GM21723 (cell line): Measurements from ENCODE around the gene DES.

Experiments used
- ATAC-seq: cut with Tn5 transposase; IDR thresholded peaks from one replicate; pipeline ENCODE4 v1.9.1; 2021; ENCODE audit warnings: mild to moderate bottlenecking, moderate library complexity; ENCODE audit not compliant: unreplicated experiment

The DES gene

DNA sequence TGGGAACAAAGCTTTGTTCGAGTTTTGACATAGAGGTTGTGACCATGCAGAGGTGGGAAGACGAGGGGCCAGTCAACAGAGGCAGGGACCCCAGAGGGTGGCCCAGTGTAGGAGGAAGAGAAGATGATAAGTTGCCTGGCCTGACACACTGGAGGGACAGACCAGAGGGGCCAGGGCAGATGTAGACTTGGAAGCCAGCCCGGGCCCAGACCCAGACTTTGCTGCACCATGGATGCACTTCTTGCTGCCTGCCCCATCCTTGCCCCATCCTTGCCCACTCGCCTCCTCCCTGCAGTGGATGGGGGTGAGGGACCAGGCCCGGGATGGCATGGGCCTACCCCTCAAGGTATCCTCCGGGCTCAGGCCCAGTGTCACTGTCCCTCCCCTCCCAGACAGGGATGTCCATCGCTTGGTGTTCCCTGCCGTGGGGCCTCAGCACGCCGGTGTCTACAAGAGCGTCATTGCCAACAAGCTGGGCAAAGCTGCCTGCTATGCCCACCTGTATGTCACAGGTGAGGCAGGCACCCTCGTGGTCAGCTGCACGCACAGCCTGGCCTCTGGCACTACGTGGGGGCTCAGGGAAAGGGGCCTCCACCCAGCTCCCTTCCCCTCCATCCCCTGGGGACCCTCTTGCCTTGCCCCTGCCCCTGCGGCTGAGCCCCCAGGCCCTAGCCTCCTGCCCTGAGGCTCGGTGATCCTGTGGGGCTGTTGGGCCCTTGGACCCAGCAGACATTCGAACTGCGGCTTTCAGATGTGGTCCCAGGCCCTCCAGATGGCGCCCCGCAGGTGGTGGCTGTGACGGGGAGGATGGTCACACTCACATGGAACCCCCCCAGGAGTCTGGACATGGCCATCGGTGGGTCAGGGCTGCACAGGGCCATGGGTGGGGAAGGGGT lies 53.5 kb downstream of the DES start:
- ATAC-seq, result no peak

DNA sequence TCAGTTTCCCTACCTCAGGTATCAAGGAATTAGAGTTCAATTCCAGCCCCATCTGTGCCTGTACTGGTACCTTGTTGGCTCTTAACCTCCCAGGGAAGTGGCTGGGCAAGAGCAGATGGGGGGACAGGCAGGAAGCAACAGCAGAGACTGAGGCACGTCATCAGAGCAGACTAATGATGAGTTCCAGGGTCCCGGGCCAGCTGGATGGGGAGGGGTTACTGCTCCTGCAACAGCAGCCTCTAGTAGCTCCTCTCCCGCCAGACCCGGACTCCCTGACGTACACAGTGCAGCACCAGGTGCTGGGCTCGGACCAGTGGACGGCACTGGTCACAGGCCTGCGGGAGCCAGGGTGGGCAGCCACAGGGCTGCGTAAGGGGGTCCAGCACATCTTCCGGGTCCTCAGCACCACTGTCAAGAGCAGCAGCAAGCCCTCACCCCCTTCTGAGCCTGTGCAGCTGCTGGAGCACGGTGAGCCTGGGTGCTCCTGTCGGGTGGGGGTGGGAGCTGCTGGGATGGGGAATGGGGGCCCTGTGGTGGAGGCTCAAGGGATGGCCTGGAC lies 54.5 kb downstream of the DES start:
- no peak for ATAC-seq

- ATAC-seq, result no peak
These were observed 55.3 kb downstream of the DES start for GRCh38 chr2:219473511-219473910.

GRCh38 chr2:219474285-219475060 lies 56.3 kb downstream of the DES start:
- ATAC-seq, result no peak

DNA sequence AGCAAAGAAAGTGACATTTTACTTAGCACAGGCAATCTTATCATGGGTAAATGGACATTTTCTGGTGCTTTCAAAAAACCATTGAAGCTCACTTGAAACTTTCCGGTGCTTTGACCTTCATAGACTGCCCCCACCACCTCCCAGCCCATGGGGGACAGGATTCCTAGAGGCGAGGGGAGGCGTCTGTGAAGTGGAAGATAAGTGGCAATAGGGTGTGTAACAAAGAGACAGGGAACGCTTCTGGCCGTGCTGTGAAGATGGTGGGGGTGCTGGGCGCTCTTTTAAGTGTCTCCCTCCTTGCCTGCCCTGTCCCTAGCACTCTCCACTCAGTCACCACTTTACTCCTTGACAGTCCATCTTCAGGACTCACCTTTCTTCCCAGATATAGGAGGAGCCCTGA lies 57.1 kb downstream of the DES start:
- no peak for ATAC-seq

- ATAC-seq, result no peak
These were observed 57.8 kb downstream of the DES start for GRCh38 chr2:219475697-219476651.
